PFSK-1 (cell line): ENCODE results near the gene RBBP8NL.

Source experiments
- FOXP2 ChIP-seq: optimal IDR thresholded peaks from 2 replicates; pipeline ENCODE3; 2011; ENCODE audit warnings: borderline replicate concordance, control low read depth, inconsistent platforms; ENCODE audit not compliant: insufficient read depth; ENCODE audit errors: extremely low read length, extremely low read depth
- POLR2AphosphoS5 ChIP-seq: IDR thresholded peaks from 2 replicates; pipeline ENCODE4 v1.6.1; 2012; ENCODE audit warnings: low read depth, mild to moderate bottlenecking, control low read depth, low read length, moderate library complexity
- REST ChIP-seq, 2 experiments: IDR thresholded peaks; 2 replicates each; pipeline versions ENCODE4 v1.6.1 to v1.8.0; 2011 to 2012; ENCODE audit warnings: low read depth in 2 of 2, low read length in 2 of 2, control low read depth in 1 of 2, inconsistent platforms in 1 of 2, mild to moderate bottlenecking in 1 of 2, moderate library complexity in 1 of 2; ENCODE audit not compliant: insufficient read depth in 1 of 2
- SIN3A ChIP-seq: IDR thresholded peaks from 2 replicates; pipeline ENCODE4 v1.6.1; 2012; ENCODE audit warnings: mild to moderate bottlenecking, low read length, moderate library complexity, borderline replicate concordance; ENCODE audit not compliant: insufficient read depth
- TAF1 ChIP-seq: IDR thresholded peaks from 2 replicates; pipeline ENCODE4 v1.6.1; 2012; ENCODE audit warnings: low read length, control low read depth, borderline replicate concordance; ENCODE audit not compliant: insufficient read depth

The RBBP8NL gene

GRCh38 chr20:62364911-62365736 lies 62.2 kb downstream of the RBBP8NL start:
- TF ChIP-seq REST (IDR thresholded peaks at IDR 0.05; ENCODE audit: insufficient read depth in 1 of 2, low read depth in 2 of 2, low read length in 2 of 2) (no peak), TAF1 (no peak), SIN3A (no peak), FOXP2 (no peak), POLR2AphosphoS5 (no peak)

- TF ChIP-seq POLR2AphosphoS5: no peak
- no peak for TF ChIP-seq TAF1
- TF ChIP-seq FOXP2: no peak
- no peak for TF ChIP-seq SIN3A
- TF ChIP-seq REST (IDR thresholded peaks at IDR 0.05; ENCODE audit: insufficient read depth in 1 of 2, low read depth in 2 of 2, low read length in 2 of 2): no peak
These were observed 63.2 kb downstream of the RBBP8NL start for GRCh38 chr20:62363920-62364851.

- TF ChIP-seq REST (IDR thresholded peaks at IDR 0.05; ENCODE audit: insufficient read depth in 1 of 2, low read depth in 2 of 2, low read length in 2 of 2): no peak
- peak; percentile 4 for TF ChIP-seq FOXP2
These were observed 64.1 kb downstream of the RBBP8NL start for GRCh38 chr20:62362991-62363919.

- no peak for TF ChIP-seq FOXP2
- TF ChIP-seq SIN3A: no peak
- no peak for TF ChIP-seq TAF1
- no peak for TF ChIP-seq POLR2AphosphoS5
- no peak for TF ChIP-seq REST (IDR thresholded peaks at IDR 0.05; ENCODE audit: insufficient read depth in 1 of 2, low read depth in 2 of 2, low read length in 2 of 2)
These were observed 64.8 kb downstream of the RBBP8NL start for GRCh38 chr20:62362590-62362940.
